K562 (cell line): ENCODE data around the gene ZNF77. TPM values are rescaled to one million over a fixed set of nuclear protein-coding genes. Genes with fewer than 3 reads are reported as not detected.

Experiments
- ATF4 ChIP-seq: fragments of 450-650 bp; formaldehyde crosslinking; IDR thresholded peaks from 2 replicates; pipeline ENCODE4 v1.4.0; 2022; ENCODE audit warnings: mild to moderate bottlenecking, moderate library complexity
- ATF7 ChIP-seq: fragments of 450-650 bp; IDR thresholded peaks from 2 replicates; pipeline ENCODE4 v1.7.1; 2014; ENCODE audit warnings: mild to moderate bottlenecking, moderate library complexity
- CHD7 ChIP-seq: fragments of 200-600 bp; sonication (generic); IDR thresholded peaks from one replicate; pipeline ENCODE4 v1.6.1; 2012; ENCODE audit warnings: mild to moderate bottlenecking, low read depth, low read length, inconsistent platforms
- MAZ ChIP-seq, 2 experiments: fragments of 450-650 bp in 1 of 2; sonication (generic) in 1 of 2; formaldehyde crosslinking; IDR thresholded peaks in 1 of 2; conservative IDR thresholded peaks in 1 of 2; 2 replicates each; pipeline versions ENCODE4 v1.4.0 to v1.5.0; 2020; ENCODE audit warnings: mild to moderate bottlenecking in 1 of 2, missing genetic modification reagents in 1 of 2
- MLX ChIP-seq, 2 experiments: fragments of 450-650 bp in 1 of 2; sonication (generic) in 1 of 2; formaldehyde crosslinking; conservative IDR thresholded peaks; 2 replicates each; pipeline versions ENCODE4 v1.4.0 to v1.8.1; 2020 to 2022; ENCODE audit warnings: mild to moderate bottlenecking in 1 of 2, missing genetic modification reagents in 1 of 2
- MXD1 ChIP-seq: fragments of 250-450 bp; sonication (Bioruptor Pico); IDR thresholded peaks from 2 replicates; pipeline ENCODE4 v1.8.0; 2021; ENCODE audit warnings: borderline replicate concordance, mild to moderate bottlenecking, moderate library complexity; ENCODE audit not compliant: poor library complexity, severe bottlenecking
- NBN ChIP-seq: fragments of 450-650 bp; IDR thresholded peaks from 2 replicates; pipeline ENCODE4 v1.6.1; 2016; ENCODE audit warnings: low read depth, mild to moderate bottlenecking
- NELFE ChIP-seq: IDR thresholded peaks from 2 replicates; pipeline ENCODE4 v1.6.1; 2011; ENCODE audit warnings: mild to moderate bottlenecking; ENCODE audit not compliant: insufficient read depth, insufficient read length
- TBL1XR1 ChIP-seq, 2 experiments: IDR thresholded peaks; 2 replicates each; pipeline ENCODE4 v1.6.1; 2012; ENCODE audit warnings: improper control_type of control experiment in 2 of 2, low read length in 2 of 2, mild to moderate bottlenecking in 1 of 2
- TOE1 ChIP-seq, 2 experiments: fragments of 450-650 bp in 1 of 2; sonication (generic) in 1 of 2; formaldehyde crosslinking in 1 of 2; IDR thresholded peaks; 2 replicates each; pipeline versions ENCODE4 v1.7.1 to v1.8.0; 2016 to 2022; ENCODE audit warnings: borderline replicate concordance in 2 of 2, mild to moderate bottlenecking in 2 of 2, antibody characterized with exemption in 1 of 2, inconsistent platforms in 1 of 2, low read depth in 1 of 2, missing genetic modification reagents in 1 of 2, moderate library complexity in 1 of 2
- ZFPM2 ChIP-seq: fragments of 250-450 bp; sonication (Bioruptor Pico); IDR thresholded peaks from 2 replicates; pipeline ENCODE4 v1.5.1; 2022; ENCODE audit warnings: mild to moderate bottlenecking
- polyA plus RNA-seq, 8 experiments: library from polyadenylated mRNA; depleted of rRNA in 4 of 8; stranded (reverse) in 5 of 8; unstranded in 3 of 8; fragments of >200 nt; fragmentation: Nextera tagmentation in 2 of 8; fragmentation: Illumina TruSeq in 1 of 8; extraction: Ambion mirVana in 2 of 8; extraction: Trizol in 1 of 8; gene quantifications; 2 replicates each; pipeline versions ENCODE4 v1.2.1 to v1.2.3, GENCODE V29; 2011 to 2014; ENCODE audit warnings: inconsistent platforms in 1 of 8, missing spikeins in 1 of 8
- total RNA-seq, 7 experiments: library from RNA; depleted of rRNA in 6 of 7; stranded (reverse); fragments of >200 nt in 6 of 7; fragmentation: Illumina TruSeq in 2 of 7; extraction: Trizol in 2 of 7; gene quantifications; 2 replicates each; pipeline versions ENCODE4 v1.2.1 to v1.2.3, GENCODE V29; 2011 to 2021; ENCODE audit warnings: low replicate concordance in 1 of 7

ZNF77 gene
- total and polyA plus RNA-seq, 9 of the 15 experiments (the other 6 are each of a cell fraction or from before 2014, with no cell fraction given): 4.3 to 14.5 (median 7.7) TPM

GRCh38 chr19:2962018-2962670 is 17.4 kb upstream of the ZNF77 start (continued):
- no peak for TF ChIP-seq CHD7
- TF ChIP-seq TOE1 (IDR thresholded peaks at IDR 0.05; ENCODE audit: borderline replicate concordance): peak; percentile 42; the same call in 1 of the 2 replicates
- no peak for TF ChIP-seq TOE1 (CRISPR knock-in tag; IDR thresholded peaks at IDR 0.05; ENCODE audit: borderline replicate concordance, low read depth)
- 0 out of 2 replicates have a peak, but pooled peaks have one; percentile 20 for TF ChIP-seq ATF4 (CRISPR knock-in tag)
- no peak for TF ChIP-seq MXD1 (CRISPR knock-in tag)
- peak in 1 of 2 experiments; percentile 82; a peak in 2 of 4 replicates for TF ChIP-seq TBL1XR1 (IDR thresholded peaks at IDR 0.05; ENCODE audit: low read length in 2 of 2)
- no peak for TF ChIP-seq ZFPM2 (CRISPR knock-in tag)
- no peak for TF ChIP-seq NELFE
- peak; percentile 70 to 73 for TF ChIP-seq MAZ (CRISPR knock-in tag; conservative IDR thresholded peaks at IDR 0.05 in 1 of 2, IDR thresholded peaks at IDR 0.05 in 1 of 2)
- TF ChIP-seq MLX (CRISPR knock-in tag; conservative IDR thresholded peaks at IDR 0.05): 0 out of 4 replicates have a peak, but pooled peaks of 1 of the 2 experiments have one; percentile 34
- TF ChIP-seq ATF7: peak; percentile 100
- peak; percentile 95 for TF ChIP-seq NBN
